ENCODE data around the gene ERICH4. TPM values are rescaled to one million over a fixed set of nuclear protein-coding genes. Genes with fewer than 3 reads are reported as not detected.

ERICH4 gene
- total and polyA plus RNA-seq, 9 of the 15 experiments (the other 6 are each of a cell fraction or from before 2014, with no cell fraction given) = not detected

DNA sequence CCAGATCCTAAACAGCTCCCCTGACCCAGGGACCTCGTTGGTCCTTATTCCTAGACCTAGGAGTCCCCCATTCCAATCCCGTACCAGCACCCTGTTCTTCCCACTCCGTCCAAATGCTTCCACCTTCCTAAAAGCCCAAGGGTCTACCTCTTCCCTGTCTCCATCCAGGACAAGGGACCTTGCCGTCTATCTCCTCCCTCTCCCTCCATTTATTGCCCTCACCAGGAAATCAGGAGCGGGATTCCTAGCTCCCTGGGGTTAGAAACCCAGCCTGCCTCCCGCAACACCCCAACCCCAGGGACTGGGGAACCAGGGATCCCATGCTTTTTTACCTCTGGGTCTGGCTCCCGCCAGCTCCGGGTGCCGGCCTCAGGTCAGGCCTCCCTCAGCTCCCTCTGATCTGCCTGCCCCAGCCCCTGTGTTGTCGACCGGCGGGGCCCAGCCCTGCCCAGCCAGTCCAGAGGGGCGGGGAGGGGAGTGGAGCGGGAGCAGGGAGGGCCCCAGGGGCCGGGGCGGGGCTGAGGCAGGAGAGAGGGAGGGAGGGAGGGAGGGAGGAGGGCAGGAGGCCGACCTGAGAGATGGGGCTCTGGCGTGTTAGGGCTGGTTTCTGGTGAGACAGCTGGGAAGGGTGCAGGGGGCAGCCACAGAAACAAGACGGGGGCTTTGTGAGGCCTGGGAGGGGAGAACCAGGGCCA is 15.9 kb upstream of the ERICH4 start, which contains the start of gene B3GNT8 (continued):
- TF ChIP-seq, protein P1, sequence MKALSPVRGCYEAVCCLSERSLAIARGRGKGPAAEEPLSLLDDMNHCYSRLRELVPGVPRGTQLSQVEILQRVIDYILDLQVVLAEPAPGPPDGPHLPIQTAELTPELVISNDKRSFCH (CRISPR knock-in tag; IDR thresholded peaks at IDR 0.05) = no peak
- TF ChIP-seq, protein P1 (tag; IDR thresholded peaks at IDR 0.05) = no peak
- TF ChIP-seq, protein P2, sequence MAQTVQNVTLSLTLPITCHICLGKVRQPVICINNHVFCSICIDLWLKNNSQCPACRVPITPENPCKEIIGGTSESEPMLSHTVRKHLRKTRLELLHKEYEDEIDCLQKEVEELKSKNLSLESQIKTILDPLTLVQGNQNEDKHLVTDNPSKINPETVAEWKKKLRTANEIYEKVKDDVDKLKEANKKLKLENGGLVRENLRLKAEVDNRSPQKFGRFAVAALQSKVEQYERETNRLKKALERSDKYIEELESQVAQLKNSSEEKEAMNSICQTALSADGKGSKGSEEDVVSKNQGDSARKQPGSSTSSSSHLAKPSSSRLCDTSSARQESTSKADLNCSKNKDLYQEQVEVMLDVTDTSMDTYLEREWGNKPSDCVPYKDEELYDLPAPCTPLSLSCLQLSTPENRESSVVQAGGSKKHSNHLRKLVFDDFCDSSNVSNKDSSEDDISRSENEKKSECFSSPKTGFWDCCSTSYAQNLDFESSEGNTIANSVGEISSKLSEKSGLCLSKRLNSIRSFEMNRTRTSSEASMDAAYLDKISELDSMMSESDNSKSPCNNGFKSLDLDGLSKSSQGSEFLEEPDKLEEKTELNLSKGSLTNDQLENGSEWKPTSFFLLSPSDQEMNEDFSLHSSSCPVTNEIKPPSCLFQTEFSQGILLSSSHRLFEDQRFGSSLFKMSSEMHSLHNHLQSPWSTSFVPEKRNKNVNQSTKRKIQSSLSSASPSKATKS (CRISPR knock-in tag; IDR thresholded peaks at IDR 0.05) = no peak
- TF ChIP-seq POLR2AphosphoS5 (IDR thresholded peaks at IDR 0.05; ENCODE audit: control insufficient read depth, insufficient read depth, low read depth, low read length) = peak; percentile 19; the same call in 1 of the 2 replicates
- TF ChIP-seq KLF13 (tag; IDR thresholded peaks at IDR 0.05; ENCODE audit: borderline replicate concordance, low read depth) = no peak
- no peak for TF ChIP-seq STAT5B (CRISPR knock-in tag; IDR thresholded peaks at IDR 0.05)
- TF ChIP-seq KLF1 (tag; IDR thresholded peaks at IDR 0.05) = no peak
- TF ChIP-seq, protein P3, sequence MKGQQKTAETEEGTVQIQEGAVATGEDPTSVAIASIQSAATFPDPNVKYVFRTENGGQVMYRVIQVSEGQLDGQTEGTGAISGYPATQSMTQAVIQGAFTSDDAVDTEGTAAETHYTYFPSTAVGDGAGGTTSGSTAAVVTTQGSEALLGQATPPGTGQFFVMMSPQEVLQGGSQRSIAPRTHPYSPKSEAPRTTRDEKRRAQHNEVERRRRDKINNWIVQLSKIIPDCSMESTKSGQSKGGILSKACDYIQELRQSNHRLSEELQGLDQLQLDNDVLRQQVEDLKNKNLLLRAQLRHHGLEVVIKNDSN (CRISPR knock-in tag; IDR thresholded peaks at IDR 0.05) = no peak
- TF ChIP-seq ATF1 (CRISPR knock-in tag; IDR thresholded peaks at IDR 0.05) = no peak
- TF ChIP-seq ATF1 (tag; IDR thresholded peaks at IDR 0.05) = no peak
- TF ChIP-seq, protein P4, sequence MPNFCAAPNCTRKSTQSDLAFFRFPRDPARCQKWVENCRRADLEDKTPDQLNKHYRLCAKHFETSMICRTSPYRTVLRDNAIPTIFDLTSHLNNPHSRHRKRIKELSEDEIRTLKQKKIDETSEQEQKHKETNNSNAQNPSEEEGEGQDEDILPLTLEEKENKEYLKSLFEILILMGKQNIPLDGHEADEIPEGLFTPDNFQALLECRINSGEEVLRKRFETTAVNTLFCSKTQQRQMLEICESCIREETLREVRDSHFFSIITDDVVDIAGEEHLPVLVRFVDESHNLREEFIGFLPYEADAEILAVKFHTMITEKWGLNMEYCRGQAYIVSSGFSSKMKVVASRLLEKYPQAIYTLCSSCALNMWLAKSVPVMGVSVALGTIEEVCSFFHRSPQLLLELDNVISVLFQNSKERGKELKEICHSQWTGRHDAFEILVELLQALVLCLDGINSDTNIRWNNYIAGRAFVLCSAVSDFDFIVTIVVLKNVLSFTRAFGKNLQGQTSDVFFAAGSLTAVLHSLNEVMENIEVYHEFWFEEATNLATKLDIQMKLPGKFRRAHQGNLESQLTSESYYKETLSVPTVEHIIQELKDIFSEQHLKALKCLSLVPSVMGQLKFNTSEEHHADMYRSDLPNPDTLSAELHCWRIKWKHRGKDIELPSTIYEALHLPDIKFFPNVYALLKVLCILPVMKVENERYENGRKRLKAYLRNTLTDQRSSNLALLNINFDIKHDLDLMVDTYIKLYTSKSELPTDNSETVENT (CRISPR knock-in tag; IDR thresholded peaks at IDR 0.05) = no peak
- TF ChIP-seq, protein P5, sequence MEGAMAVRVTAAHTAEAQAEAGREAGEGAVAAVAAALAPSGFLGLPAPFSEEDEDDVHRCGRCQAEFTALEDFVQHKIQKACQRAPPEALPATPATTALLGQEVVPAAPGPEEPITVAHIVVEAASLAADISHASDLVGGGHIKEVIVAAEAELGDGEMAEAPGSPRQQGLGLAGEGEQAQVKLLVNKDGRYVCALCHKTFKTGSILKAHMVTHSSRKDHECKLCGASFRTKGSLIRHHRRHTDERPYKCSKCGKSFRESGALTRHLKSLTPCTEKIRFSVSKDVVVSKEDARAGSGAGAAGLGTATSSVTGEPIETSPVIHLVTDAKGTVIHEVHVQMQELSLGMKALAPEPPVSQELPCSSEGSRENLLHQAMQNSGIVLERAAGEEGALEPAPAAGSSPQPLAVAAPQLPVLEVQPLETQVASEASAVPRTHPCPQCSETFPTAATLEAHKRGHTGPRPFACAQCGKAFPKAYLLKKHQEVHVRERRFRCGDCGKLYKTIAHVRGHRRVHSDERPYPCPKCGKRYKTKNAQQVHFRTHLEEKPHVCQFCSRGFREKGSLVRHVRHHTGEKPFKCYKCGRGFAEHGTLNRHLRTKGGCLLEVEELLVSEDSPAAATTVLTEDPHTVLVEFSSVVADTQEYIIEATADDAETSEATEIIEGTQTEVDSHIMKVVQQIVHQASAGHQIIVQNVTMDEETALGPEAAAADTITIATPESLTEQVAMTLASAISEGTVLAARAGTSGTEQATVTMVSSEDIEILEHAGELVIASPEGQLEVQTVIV (CRISPR knock-in tag; IDR thresholded peaks at IDR 0.05; ENCODE audit: borderline replicate concordance) = no peak
- TF ChIP-seq MCM2 (IDR thresholded peaks at IDR 0.05; ENCODE audit: low read depth) = no peak
- no peak for TF ChIP-seq MTF1 (CRISPR knock-in tag; IDR thresholded peaks at IDR 0.05; ENCODE audit: borderline replicate concordance)
- TF ChIP-seq SIX5 (IDR thresholded peaks at IDR 0.05; ENCODE audit: borderline replicate concordance in 1 of 2, insufficient read depth in 1 of 2, low read depth in 1 of 2, low read length in 2 of 2) = no peak
- no peak for TF ChIP-seq SIN3B (IDR thresholded peaks at IDR 0.05; ENCODE audit: low read depth)
- TF ChIP-seq NFXL1 (CRISPR knock-in tag; IDR thresholded peaks at IDR 0.05) = 0 out of 2 replicates have a peak, but pooled peaks have one; percentile 35
- TF ChIP-seq, protein P6, sequence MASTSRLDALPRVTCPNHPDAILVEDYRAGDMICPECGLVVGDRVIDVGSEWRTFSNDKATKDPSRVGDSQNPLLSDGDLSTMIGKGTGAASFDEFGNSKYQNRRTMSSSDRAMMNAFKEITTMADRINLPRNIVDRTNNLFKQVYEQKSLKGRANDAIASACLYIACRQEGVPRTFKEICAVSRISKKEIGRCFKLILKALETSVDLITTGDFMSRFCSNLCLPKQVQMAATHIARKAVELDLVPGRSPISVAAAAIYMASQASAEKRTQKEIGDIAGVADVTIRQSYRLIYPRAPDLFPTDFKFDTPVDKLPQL (IDR thresholded peaks at IDR 0.05; ENCODE audit: extremely low read depth, insufficient read length) = no peak
- peak; percentile 76 for TF ChIP-seq ZFX (CRISPR knock-in tag; IDR thresholded peaks at IDR 0.05)
